CD4-positive, alpha-beta T cell treated with Interleukin-15 for 4 hours (primary cell): Measurements from ENCODE around the gene MRPL33.

Experiments used
- DNase-seq: peaks from one replicate; pipeline ENCODE4 v3.0.0-alpha.2; 2020; ENCODE audit warnings: low spot score

The MRPL33 gene

DNA sequence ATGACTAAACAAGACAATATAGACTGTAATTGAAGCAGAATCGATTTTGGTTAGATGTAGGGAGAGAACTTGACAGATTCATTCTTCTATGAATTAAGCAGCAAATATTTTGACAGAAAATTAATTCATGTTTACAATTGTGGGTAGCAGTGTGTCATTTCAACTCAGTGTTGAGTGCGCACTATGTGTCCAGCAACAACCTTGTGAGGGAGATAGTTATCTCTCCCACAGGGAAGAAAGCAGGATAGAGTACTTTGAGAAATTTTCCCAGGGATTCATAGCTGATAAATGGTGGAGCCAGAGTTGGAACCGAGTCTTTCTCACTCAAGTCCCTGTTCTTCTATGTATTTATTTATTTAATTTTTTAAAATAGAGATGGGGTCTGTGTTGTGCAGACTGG, 5.2 kb downstream of the MRPL33 start:
- no peak for DNase-seq

DNA sequence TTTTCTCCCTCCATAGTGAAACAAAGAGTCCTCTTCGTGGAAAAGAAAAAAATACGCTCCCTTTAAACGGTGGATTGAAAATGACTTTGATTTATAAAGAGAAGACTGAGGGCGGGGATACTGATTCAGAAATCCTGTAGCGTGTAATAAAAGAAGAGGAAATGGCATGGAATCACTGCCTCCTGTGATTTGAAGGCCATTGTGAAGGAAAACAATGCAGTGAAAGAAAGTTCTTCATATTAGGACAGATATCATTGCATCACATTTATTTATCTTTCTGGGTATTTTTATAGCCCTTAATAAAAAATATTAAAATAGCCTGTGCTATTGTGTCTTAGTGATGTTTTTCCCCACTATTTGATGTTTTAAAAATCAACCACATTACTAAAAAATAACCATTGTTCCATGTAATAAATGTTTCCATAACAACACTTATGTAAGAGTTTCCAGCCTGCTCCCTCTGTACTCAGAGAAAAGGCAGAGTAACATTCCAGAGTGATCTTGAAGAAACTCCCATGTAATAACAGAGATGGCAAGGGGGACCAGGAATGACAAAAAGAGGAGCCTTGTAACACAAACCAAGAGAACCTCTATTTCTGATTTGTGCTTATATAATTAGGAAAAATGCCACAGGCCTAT, 8.0 kb downstream of the MRPL33 start:
- DNase-seq = no peak

DNA sequence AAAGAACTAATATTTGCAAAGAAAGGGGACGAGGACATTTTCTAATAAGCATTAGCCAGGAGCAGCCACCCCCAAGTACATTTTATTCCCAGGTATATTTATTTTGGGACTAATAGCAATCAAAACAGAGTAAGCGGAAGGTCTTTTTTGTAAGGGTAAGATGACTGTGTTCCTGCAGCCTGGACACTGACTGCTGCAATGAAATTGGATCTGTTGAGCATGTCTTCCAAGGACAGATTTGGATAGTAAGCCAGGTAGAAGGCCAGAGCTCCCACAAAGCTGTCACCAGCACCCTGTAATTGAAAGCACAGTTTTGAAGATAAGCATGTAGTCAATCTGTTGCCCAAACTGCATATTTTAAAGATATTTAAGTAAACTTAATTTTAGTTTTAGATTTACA, 10.0 kb downstream of the MRPL33 start:
- DNase-seq = no peak

DNA sequence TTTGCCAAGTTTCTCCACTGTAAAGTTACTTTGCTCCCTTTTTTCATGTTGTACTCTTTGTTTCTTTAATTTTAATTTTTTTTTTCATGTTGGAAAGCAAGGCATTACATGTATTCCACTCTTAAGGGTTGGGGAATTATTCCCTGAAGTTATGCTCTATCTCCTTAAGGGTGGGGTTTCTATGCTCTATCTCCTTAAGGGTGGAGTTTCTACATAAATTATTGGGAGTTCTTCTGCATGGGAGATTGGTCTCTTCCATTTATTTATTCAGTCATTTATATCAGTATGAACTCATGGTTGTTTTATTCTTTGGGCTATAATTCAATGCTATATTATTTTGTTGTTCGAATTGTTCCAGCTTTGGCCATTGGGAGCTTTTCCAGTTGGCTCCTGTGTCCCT, 11.2 kb downstream of the MRPL33 start:
- no peak for DNase-seq

DNA sequence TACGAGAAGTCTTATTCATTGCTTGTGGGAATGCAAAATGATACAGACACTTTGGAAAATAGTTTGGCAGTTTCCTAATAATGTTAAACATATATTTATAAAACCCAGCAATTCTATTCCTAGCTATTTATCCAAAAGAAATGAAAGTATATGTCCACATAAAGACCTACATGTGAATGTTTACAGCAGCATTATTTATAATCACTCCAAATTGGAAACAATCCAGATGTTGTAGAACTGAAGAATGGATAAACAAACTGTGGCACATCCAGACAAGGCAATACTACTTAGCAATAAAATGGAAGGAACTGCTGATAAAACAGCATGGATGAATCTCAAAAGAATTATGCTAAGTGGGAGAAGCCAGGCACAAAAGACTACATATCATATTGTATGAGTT, 19.3 kb downstream of the MRPL33 start:
- no peak for DNase-seq

DNA sequence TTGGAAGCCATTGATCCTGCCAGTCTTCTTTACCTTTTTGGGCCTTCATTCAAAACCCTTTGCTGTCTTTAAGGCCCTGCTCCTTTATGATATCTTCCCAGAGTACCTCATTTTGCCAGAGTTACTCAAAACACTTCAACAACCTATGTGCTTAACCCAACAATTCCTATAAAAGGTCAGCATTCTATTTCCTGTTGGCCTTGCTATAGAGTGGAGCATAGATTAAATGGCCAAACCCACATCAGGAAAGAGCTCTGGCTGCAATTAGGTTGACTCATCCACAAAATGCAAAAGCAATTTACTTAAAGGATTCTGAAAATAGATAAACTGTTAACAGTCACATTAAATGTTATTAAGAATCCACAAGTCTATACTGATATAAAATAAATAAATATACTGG, 21.2 kb downstream of the MRPL33 start:
- DNase-seq = no peak

DNA sequence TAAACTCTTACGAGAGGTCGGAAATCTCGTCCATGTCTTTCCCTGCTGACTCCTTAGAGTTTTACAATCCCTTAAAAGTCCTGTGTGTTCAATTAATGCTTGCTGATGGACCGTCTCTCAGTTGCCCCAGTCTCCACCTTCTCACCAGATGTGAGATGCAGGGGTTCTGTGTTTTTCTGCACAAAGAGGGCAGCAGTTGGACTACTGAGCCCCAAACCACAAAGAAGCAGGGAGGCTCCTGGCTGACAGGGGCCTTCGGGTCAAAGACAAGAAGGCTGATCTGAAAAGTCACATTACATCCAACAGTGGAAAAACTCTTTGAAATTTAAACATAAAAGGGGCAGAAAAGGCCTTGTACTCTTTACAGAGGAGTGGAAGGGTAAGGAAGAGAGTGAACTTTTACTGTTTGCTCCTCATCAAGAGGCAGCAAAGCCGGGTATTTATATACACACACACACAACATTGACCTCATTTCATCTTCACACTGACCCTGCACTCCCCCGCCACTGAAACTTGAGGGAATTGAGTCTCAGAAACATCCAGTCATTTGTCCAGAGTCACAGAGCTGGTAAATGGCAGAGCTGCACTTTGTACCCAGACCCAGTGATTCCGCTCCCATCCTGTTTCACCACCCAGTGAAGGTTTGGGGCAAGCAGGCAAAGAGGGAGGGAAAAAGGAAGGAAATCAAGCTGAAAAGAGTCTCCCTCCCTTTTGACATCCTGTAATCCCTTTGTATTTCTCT, 23.7 kb downstream of the MRPL33 start:
- no peak for DNase-seq

DNA sequence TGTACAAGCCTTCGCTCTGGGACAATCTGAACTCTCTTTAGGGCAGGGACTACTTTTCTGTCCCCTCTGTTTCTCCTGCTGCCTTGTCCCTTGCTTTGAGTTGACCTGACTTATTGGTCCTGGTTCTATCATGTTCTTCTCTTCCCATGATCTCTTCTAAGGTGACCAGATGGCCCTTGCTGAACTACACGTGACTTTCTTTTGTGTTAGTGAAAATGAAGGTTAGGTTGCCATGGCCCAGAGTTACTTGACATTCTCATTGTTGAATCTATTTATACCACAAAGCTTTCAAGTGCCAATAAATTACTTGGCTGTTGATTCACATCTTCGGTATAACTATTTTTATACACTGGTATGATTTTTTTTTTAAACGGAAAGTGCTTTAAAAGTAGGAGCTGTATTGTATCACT, 24.4 kb downstream of the MRPL33 start:
- no peak for DNase-seq

DNA sequence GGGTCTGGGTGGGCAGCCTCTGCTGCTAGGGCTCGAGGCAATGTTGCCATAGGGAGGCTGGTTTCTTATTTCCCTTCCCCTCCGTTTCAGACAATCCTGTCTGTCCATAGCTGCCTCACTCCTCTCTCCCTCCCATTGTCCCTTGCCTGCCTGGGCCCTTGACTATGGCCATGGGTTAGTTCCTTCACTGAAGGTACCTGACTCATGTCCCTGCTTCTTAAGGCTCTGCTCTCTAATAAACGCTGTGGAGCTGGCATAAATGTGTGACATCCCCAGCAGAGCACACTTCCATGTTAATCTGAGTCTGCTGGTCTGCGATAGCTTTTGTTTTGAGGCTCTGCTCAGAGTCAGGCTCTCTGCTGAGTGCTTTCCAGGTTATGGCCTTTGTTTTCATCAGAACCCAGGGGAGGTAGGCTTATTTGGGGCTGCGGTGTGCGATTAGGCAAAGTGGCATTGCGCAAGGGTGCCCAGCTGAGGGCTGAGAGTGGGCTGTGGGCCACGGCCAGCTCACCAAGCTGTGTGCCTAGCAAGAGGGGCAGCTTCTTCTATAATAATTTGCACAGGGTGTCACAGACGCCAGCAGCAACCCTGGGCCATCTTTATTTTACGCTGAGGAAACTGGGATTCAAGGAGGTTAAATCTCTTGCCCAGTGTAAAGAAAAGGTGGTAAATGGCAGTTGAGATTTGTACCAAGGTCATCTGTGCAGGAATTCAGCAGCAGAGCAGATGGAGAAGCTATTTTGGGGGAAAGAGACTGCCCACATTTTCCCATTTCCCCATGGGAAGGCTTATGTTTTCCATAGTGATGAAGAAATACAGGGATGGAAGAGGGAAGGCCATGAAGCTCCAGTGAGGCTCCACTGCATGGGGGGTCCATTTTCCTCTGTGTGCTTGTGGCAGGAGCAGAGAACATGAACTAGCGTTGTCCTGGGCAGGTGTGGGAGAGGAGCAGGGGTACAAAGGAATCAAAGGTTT, 25.6 kb downstream of the MRPL33 start:
- no peak for DNase-seq

DNA sequence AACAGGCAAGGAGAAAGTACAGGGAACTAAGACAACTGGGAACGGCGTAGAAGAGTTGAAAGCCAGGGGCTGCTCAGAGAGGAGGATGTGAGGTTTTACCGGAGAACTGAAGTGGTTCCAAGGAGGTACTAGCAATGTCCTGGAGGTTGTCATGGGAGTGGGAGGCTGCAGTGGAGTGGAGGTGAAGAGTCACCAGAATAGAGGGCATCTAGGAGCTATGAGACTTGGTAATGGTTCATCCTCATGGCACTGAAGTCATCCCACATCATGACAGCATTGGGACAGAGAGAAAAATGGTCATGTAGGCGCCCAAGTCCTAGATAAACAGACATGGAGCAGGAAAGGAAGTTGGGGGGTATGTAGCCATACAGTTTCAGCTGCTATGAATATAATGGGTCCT, 26.3 kb downstream of the MRPL33 start:
- no peak for DNase-seq

DNA sequence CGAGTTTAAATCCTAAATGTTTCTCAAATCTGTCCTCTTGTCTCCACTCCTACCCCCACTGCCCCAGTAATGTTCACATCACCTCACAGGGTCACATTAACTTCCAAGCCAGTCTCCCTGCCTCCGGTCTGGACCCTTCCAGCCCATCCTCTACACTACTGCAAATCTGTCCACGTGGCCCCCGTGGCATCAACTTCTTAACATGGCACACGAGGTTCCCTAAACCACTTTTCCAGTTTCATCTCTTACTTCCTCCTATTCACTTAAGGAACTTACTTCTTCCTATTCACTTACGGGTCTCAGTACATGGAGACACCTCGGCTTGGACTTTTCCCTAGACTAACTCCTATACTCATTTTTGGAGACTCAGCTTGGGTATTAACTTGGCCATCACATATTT, 27.0 kb downstream of the MRPL33 start:
- no peak for DNase-seq

DNA sequence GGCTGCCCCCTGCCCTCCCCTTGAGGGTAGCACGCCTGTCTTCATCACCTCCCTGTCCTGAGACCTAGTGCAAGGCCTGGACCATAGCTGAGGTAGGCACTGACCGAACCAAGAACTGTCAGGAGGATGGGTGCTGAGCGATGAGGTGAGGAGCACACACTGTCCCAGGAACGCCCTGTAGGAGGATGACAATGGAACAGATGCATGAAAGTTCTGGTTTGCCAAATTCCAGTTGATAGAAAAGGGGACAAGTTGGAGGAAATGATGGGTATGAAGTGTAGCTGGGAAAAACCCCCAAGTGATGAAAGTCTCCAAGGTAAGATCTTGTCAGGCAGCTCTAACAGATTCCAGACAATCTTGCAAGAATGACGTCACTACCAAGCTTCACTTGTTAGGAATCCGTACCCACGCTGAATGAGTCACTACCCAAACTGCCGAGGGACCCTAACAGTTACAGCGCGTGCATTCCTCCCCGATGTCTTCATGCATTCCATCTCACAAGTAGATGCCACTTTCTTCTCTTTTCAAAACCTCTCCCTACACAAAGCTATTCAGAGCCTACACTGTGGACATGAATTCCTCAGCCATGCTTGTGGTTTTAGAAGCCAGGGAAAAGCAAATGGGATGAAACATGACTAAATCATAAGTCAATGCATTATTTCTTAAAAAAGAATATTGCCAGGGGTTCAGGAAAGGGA, 27.6 kb downstream of the MRPL33 start:
- no peak for DNase-seq

DNA sequence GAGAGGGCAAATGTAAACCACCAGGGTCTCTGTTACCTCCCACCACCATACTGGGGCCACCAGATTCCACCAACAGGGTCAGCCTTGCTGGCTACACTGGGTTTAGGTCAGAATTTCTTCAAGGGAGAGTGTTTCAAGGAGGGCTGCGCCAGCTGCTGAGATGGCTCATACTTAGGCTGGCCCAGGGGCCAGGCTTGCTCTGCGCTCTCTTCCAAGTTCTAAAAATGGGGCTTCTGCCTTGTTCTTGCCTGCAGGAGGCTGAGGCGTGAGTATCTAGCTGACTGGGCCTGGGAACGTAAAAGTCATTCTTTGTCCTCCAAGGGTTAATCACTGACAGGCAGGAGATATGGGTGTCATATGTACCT, 28.1 kb downstream of the MRPL33 start:
- DNase-seq = no peak

DNA sequence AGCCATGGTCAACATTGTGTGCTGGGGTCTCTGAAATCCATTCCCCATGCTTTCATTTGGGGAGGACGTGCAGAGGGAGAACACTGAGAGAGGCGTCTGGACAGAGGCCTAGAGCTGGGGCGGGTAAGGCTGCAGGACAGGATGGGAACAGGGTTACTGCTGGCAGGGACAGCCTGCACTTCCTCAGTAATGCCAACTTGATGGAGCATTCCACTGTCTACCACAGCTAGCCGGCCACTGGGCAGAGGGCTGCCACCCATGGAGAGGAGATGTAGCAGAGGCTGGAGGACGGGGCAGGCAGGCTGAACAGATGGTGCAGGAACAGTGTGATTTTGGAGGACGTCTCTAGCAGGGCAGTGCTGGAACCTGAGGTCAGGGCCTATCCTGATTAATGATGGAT, 29.3 kb downstream of the MRPL33 start:
- no peak for DNase-seq

DNA sequence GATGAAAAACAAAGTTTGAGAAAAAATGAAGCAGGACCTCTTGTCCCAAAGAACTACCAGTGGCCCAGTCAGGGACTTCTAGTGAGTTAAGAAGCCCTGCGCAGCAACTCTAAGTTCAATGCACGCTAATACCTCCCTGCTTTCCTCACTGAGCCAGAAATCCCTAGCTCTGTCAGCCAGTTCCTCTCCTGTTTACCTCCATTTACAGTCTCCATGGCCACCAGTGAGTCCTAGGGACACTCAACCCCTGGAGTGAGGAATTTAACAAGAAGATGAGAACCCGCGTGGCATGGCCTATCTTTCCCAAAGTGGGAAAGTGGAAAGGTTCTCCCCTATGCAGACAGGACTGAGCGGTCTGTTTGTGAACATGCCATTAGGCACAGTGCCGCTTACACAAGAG, 31.0 kb downstream of the MRPL33 start:
- no peak for DNase-seq

DNA sequence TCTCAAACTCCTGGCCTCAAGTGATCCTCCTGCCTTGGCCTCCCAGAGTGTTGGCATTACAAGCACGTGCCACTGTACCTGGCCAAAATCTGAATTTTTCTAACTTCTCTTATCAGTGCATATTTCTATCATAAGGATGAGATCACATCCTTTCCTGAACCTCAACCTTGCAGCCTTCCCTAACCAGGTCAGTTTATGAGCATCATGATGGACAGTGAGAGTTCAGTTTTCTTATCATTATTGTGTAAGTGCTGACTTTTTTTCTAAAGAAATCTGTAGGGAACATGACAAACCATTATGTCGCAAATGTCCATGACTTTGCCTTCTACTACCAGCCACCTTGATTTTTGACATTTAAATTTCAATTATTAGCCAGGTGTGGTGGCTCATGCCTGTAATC, 31.5 kb downstream of the MRPL33 start:
- no peak for DNase-seq

DNA sequence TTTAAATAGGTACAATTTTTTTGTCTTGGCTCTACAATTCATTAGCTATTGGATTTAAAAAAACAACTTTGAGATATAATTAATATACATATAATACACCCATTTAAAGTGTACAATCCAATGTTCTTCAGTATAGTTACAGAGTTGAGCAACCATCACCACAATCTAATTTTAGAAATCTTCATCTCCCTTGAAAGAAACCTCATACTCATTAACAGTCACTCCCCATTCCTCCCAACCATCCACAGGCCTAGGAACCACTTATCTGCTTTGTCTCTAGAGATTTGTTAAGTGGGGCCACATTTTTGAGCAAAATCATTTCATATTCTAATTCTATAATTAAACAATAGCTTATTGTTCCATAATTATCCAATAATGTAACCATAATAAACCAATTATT, 32.6 kb downstream of the MRPL33 start:
- no peak for DNase-seq

DNA sequence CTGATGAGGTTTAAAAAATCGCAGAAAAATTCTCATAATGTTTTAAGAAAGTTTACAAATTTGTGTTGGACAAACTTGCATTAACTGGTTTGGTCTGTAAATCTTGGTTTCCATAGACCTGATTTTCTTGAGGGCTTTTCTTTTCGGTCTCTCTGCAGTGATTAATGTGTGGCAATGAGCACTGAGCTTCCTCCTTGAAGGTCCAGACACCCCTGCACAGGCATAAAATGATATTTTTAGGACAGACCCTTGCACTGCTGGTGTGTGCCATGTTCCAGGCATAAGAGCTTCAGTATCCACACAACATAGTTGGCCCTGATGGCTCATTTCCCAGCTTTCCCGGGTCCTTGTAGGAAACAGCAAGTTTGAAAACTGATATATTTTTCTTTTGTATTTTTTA, 33.7 kb downstream of the MRPL33 start:
- no peak for DNase-seq

DNA sequence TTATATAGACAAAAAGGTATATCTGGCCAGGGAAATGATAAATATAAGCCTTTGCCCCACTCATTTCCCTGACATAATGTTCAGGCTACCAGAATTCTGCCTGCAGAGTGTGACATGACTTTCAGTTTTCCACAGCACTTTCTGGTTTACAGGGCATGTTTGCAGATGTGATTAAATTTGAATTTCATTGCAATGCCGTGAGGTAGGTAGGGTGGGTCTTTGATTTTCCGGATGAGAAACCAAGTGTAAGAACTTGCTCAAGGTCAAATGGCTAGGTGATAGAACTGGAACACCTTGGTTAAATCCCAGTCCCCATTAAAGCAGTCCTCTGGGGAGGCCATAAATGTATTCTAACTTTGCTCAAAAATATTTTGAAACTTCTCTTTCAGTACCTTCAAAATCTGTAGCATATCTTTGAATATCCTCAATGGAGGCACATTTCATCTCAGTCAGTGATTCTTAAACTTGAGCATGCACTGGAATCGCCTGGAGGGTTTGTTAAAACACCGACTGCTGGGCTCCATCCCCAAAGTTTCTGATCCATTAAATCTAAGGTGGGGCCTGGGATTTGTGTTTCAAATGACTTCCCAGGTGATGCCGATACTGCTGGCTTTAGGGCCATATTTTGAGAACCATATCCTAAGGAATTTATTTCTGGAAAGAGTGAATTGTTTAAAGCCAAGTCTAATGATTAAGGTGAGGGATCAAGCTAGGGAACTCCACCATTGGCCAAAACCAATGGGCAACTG, 35.0 kb downstream of the MRPL33 start:
- no peak for DNase-seq

DNA sequence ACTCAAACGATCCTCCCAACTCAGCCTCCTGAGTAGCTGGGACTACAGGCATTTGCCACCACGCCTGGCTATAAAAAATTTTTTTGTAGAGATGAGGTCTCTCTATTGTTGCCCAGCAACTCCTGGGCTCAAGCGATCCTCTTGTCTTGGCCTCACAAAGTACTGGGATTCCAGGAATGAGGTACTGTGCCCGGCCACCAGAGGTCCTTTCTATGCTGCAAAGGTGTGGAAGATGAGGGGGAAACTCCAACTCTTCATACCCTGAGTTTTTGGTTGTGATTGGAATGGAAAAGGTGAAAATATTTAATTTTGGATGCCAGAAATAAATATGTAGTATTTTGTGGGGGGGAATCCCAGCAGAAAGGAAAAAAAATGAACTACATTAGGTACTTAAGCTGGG, 36.0 kb downstream of the MRPL33 start:
- no peak for DNase-seq

DNA sequence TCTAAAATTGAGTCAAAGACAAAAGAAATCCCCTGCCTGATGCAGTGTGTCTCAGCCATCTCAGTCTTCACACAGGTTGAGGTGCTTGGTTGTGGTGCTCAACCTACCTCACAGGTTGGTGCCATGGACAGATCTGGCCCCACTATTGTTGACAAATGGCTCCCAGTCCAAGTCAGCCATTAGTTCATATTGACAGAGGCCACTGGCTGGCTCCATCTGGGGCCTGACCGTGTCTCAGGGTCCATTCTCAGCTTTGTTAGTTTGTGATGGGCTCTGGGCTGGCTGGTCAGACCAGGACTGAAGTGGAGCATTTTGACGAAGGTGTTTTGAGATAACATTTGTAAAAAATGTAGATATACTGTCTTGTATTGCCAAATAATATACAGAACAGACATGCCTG, 36.9 kb downstream of the MRPL33 start:
- DNase-seq = no peak

DNA sequence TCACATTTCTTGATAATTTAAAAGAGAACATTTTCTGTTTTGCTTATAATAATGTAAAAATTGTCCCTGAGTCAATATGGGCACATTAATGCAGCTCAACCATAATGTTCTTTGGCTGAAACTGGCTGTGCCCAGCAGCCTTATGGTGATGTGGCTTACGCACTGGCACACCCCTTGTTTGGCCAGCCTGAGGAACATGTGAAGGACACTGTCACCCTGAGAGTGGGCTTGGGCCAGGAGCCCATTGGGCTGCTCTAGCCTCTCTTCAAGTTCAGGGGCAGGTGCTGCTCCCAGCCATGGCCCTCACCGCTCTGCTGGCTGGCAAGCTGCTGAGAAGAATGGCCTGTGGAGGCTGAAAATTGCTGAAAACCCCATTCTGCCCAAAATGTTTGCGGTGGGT, 37.5 kb downstream of the MRPL33 start:
- DNase-seq = no peak
